ENCODE results near the gene UBQLN1.

DNA sequence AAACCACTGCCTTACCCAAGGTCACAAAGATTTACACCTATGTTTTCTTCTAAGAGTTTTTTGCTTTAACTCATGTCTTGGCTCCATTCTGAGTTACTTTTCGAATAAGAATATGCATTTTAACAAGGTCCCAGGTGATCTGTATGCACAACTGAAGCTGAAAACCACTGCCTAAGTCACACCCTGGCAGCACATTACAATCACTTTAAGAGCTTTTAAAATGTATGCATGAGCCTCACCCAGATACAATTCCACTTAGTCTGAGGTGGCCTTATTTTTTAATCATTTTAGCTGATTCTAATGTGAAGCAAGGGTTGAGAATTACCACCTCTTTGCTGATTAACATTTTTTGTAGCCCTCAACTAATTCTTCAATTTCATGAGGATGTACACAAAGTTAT, 55.3 kb downstream of the UBQLN1 start:
- TF ChIP-seq, protein P1, sequence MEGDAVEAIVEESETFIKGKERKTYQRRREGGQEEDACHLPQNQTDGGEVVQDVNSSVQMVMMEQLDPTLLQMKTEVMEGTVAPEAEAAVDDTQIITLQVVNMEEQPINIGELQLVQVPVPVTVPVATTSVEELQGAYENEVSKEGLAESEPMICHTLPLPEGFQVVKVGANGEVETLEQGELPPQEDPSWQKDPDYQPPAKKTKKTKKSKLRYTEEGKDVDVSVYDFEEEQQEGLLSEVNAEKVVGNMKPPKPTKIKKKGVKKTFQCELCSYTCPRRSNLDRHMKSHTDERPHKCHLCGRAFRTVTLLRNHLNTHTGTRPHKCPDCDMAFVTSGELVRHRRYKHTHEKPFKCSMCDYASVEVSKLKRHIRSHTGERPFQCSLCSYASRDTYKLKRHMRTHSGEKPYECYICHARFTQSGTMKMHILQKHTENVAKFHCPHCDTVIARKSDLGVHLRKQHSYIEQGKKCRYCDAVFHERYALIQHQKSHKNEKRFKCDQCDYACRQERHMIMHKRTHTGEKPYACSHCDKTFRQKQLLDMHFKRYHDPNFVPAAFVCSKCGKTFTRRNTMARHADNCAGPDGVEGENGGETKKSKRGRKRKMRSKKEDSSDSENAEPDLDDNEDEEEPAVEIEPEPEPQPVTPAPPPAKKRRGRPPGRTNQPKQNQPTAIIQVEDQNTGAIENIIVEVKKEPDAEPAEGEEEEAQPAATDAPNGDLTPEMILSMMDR (conservative IDR thresholded peaks at IDR 0.05), result no peak
- TF ChIP-seq ZFX (IDR thresholded peaks at IDR 0.05), result no peak
